Memory B cell (primary cell): Measurements from ENCODE around the gene SYNPO2L.

ENCODE experiments used
- ATAC-seq: fragments of 150-1000 bp; cut with Tn5 transposase; 2 replicates; pipeline ENCODE4 v1.10.0; 2021; ENCODE audit warnings: low read depth, mild to moderate bottlenecking, moderate library complexity
- DNase-seq, 2 donors: peaks; one replicate each; pipeline ENCODE4 v3.0.0; 2022; ENCODE audit warnings: low spot score in 2 of 2
- H3K27ac Mint-ChIP-seq: one replicate; pipeline ENCODE4 v1.8.0; 2022; ENCODE audit warnings: mild to moderate bottlenecking, moderate library complexity, mixed read lengths
- H3K27me3 Mint-ChIP-seq: one replicate; pipeline ENCODE4 v1.8.0; 2022; ENCODE audit warnings: mixed read lengths
- H3K36me3 Mint-ChIP-seq: one replicate; pipeline ENCODE4 v1.8.0; 2022; ENCODE audit warnings: mild to moderate bottlenecking, mixed read lengths
- H3K4me1 Mint-ChIP-seq: one replicate; pipeline ENCODE4 v1.8.0; 2022; ENCODE audit warnings: mixed read lengths
- H3K4me3 Mint-ChIP-seq: one replicate; pipeline ENCODE4 v1.8.0; 2022; ENCODE audit warnings: mild to moderate bottlenecking, moderate library complexity, mixed read lengths
- H3K9me3 Mint-ChIP-seq: one replicate; pipeline ENCODE4 v1.8.0; 2022; ENCODE audit warnings: mixed read lengths

The SYNPO2L gene

DNA sequence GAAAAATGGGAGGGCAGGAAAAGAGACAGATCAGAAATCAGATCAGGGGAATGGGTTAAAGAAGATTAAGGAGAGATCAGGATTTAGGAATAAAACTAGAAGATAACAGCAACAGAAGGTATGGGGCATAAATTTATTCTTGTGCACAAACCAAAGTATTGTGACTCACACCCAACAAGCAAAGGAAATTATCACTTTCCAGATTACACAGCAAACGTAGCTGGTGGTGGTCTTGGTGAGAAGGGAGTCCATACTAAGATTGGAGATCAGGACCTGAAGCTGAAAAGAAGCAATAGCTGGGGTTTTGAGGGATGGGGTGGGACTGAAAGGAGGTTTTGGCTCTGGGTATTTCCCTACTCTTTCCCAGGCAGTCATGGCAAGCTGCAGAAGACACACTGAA is 11.1 kb downstream of the SYNPO2L start:
- Mint-ChIP-seq H3K4me1 (peaks cover 11% of the 10 kb centered on the region), H3K9me3 (no peaks in the 10 kb centered on the region), H3K36me3 (no peaks in the 10 kb centered on the region), H3K27ac (peak overlapping the region; percentile 65), H3K4me3 (no peak overlapping the region), H3K27me3 (peaks cover 4% of the 10 kb centered on the region)
- DNase-seq (no peak), ATAC-seq (no peak)

DNA sequence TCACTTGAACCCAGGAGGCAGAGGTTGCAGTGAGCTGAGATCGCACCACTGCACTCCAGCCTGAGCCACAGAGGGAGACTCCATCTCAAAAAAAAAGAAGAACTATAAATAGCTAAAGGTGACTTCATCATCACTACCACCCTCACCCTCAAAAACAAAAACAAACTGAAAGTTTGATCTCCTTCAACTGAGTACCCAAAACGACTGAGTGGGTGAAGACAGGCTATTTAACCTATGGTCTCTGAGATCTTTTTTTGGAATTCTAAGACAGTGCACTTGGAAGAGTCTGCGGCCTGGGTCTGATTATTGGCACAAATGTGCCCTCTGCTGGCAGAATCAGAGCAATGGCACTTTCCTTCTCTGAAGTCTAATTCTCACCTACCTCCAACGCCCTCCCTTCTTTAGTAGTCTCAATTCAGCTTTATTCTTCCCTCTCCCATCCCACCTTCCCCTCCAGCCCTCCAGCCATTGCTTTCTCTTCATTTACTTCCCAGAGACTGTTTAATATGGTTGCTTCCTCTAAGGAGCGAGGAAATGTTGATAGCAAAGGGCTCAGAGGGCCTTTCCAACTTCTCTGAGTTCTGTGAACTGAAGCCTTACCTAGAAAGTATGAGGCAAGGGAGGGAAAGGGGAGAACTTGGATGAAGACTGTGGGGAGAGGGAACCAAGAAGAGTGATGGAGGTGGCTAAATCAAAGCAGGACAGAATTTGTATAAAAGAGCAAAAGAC is 11.7 kb downstream of the SYNPO2L start:
- no peaks in the 10 kb centered on the region for H3K36me3 Mint-ChIP-seq
- H3K9me3 Mint-ChIP-seq = no peaks in the 10 kb centered on the region
- ATAC-seq (peak; percentile 82), DNase-seq (peak; percentile 44 to 56)
- H3K4me1 Mint-ChIP-seq = peaks cover 7% of the 10 kb centered on the region
- peaks cover 4% of the 10 kb centered on the region for H3K27me3 Mint-ChIP-seq
- H3K4me3 Mint-ChIP-seq = peak overlapping the region; percentile 37
- peak overlapping the region; percentile 65 for H3K27ac Mint-ChIP-seq

DNA sequence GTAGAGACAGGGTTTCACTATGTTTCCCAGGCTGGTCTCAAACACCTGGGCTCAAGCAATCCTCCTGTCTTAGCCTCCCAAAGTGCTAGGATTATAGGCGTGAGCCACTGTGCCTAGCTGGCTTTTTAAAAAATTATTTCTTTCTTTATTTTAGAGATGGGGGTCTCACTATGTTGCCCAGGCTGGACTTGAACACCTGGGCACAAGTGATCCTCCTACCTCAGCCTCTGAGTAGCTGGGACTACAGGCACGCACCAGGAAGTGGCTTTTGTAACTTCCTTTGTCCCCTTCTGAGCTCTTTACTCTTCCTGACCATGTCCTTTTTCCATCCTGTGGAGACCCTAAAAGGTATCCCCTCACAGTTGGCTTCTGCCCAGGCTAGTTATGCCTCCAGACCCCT is 12.5 kb downstream of the SYNPO2L start:
- Mint-ChIP-seq H3K9me3 (no peaks in the 10 kb centered on the region), H3K36me3 (no peaks in the 10 kb centered on the region), H3K4me3 (no peak overlapping the region), H3K27ac (no peak overlapping the region), H3K4me1 (peaks cover 7% of the 10 kb centered on the region), H3K27me3 (peaks cover 4% of the 10 kb centered on the region)
- DNase-seq = no peak
- ATAC-seq = no peak

DNA sequence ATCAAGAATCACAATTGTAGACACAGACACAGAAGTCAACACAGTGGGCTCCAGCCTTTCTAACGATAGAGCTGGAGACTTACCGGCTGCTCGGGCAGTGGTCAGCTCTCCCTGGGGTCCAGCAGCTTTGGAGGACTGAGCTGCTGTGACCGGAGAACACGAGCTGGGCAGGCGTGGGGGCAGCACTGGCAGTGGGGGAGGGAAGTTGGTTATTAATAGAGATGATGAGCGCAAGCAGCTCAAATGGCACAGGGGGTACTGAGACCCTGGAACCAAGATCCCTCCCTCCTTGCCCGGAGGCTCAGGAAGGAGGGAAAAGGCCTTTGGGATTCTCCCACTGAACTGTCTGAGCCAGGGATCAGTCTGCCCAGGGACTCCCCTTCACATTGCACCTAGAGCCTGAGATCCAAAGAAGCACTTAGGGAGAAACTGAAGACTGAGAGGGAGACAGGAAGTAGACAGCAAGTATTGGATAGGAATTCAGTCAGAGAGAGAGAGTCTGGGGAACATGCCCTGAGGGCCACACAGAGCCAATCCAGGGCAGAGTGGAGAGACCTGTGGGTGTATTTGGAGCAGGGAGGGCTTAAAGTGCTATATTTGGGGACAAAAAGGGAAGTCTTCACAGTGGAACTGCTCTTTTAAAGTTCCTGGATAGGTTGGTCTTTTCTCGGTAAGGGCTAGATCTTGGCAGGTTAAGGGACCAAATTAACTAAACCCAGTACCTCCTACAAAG is 14.3 kb downstream of the SYNPO2L start, which contains the start of gene MYOZ1:
MYOZ1 (minus strand) TSS at position 147 of the 733 bp plus-strand sequence. CDS start 1,457 bp downstream, outside the sequence.
- Mint-ChIP-seq H3K27me3 (peaks cover 4% of the 10 kb centered on the region), H3K27ac (no peak within 1 kb of the TSS), H3K4me3 (no peak within 1 kb of the TSS), H3K36me3 (no peaks in the 10 kb centered on the region), H3K4me1 (peaks cover 5% of the 10 kb centered on the region), H3K9me3 (no peaks in the 10 kb centered on the region)
- DNase-seq = no peak
- ATAC-seq = no peak

DNA sequence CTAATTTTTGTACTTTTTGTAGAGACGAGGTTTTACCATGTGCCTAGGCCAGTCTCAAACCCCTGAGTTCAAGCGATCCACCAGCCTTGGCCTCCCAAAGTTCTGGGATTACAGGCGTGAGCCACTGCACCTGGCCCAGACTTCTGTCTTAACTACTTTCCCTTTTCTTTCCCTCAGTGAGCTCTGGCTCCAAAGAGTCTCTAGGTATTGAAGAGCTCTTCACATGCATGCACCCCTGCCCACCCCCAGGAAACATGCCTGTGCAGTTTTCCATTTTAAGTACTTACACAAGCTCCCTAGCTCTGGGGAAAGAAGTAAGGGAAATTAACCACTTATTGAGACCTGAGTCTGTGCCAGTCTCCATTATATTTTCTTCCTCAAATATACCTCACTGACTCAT is 16.5 kb downstream of the SYNPO2L start:
- no peak overlapping the region for H3K27ac Mint-ChIP-seq
- peaks cover 5% of the 10 kb centered on the region for H3K4me1 Mint-ChIP-seq
- no peak for ATAC-seq
- no peaks in the 10 kb centered on the region for H3K36me3 Mint-ChIP-seq
- H3K4me3 Mint-ChIP-seq = no peak overlapping the region
- H3K9me3 Mint-ChIP-seq = no peaks in the 10 kb centered on the region
- DNase-seq = no peak
- H3K27me3 Mint-ChIP-seq = peaks cover 4% of the 10 kb centered on the region

DNA sequence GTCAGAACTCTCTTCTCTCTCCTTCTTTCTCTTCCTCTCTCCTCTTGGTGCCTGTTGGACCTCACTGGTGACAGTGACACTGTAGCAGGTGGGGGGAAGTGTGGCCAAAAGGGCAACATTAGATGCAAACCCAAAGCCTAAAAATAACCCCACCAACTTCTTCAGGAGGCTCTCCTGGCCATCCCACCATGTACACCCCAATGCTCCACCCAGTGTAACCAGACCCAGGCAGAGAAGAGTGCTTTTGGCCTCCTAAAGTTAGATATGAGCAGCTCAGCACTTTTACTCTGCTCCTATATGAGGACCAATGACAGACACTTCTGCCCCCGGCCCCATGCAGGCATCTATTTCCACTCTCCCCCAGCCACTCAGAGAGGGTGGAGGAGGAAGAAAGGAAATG is 20.0 kb downstream of the SYNPO2L start:
- H3K4me3 Mint-ChIP-seq = no peak overlapping the region
- H3K4me1 Mint-ChIP-seq = no peaks in the 10 kb centered on the region
- H3K36me3 Mint-ChIP-seq = no peaks in the 10 kb centered on the region
- ATAC-seq (no peak), DNase-seq (no peak)
- H3K27ac Mint-ChIP-seq = no peak overlapping the region
- no peaks in the 10 kb centered on the region for H3K9me3 Mint-ChIP-seq
- peaks cover 1% of the 10 kb centered on the region for H3K27me3 Mint-ChIP-seq

DNA sequence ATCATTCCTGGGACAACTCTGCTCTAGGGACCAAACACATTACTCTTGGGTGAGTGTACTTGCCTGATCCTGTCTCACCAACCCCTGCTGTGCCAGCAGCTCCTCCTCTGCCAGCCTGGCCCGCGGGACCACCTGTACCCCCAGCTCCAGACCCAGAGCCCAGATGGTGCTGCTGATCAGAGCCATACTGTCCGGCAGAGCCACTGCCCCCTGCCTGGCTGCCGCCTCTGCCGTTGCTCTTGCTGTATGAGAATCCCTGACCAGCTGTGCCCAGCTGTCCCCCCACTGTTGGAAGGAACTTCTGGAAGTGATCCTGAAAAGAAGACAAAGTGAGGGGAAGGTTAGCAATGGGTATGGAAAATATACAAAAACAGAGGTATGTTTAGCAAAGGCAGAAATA is 21.4 kb downstream of the SYNPO2L start:
- H3K4me3 Mint-ChIP-seq = no peak overlapping the region
- H3K4me1 Mint-ChIP-seq = no peaks in the 10 kb centered on the region
- no peak overlapping the region for H3K27ac Mint-ChIP-seq
- no peaks in the 10 kb centered on the region for H3K9me3 Mint-ChIP-seq
- no peaks in the 10 kb centered on the region for H3K36me3 Mint-ChIP-seq
- peaks cover 1% of the 10 kb centered on the region for H3K27me3 Mint-ChIP-seq
- no peak for DNase-seq
- no peak for ATAC-seq

DNA sequence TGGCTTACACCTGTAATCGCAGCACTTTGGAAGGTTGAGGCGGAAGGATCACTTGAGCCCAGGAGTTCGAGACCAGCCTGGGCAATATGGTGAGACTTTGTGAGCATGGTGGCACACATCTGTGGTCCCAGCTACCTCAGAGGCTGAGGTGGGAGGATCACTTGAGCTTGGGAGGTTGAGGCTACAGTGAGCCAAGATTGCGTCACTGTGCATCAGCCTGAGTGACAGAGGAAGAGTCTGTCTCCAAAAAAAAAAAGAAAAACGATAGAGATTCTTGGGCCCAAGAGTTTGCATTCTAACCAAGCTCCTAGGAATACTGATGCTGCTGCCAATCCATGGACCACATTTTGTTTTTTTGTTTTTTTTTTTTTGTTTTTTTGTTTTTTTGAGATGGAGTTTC is 26.7 kb downstream of the SYNPO2L start:
- Mint-ChIP-seq H3K27me3 (no peaks in the 10 kb centered on the region), H3K9me3 (no peaks in the 10 kb centered on the region), H3K4me3 (no peak overlapping the region), H3K36me3 (no peaks in the 10 kb centered on the region), H3K4me1 (peaks cover 3% of the 10 kb centered on the region), H3K27ac (no peak overlapping the region)
- no peak for ATAC-seq
- DNase-seq = no peak

DNA sequence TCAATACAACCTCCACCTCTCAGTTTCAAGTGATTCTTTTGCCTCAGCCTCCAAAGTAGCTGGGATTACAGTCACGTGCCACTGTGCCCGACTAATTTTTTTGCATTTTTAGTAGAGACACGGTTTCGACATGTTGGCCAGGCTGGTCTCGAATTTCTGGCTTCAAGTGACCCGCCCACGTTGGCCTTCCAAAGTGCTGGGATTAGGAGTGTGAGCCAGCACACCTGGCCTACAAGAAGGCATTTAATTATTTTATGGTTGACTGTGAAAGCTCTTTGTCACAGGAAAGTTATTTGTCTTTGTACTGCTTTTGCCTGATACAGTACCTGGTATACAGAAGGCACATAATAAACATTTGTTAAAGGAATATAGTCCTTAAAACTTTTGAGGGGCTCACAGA is 27.4 kb downstream of the SYNPO2L start:
- Mint-ChIP-seq H3K27ac (no peak overlapping the region), H3K4me3 (no peak overlapping the region)

DNA sequence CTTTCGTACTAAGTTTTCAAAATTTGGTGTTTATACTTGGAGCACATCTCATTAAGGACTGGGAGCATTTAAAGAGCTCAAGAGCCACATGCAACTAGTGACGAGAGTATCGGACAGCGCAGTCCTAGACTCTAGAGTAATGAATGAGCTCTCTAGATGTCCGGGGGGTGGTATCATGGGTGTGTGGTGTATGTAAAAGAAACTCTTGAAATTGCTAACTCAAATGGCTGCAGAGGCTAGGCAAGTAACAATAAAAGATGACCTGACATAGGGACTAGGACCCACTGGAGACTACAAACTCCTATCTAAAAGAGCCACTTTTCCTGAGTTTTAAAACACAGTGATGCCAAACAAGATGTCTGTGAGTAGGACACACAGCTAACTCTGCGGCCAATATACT is 28.5 kb downstream of the SYNPO2L start:
- peak overlapping the region; percentile 78 for H3K27ac Mint-ChIP-seq

More for the DNA sequence above, 27.4 kb downstream of the SYNPO2L start:
- ATAC-seq (no peak), DNase-seq (no peak)
- H3K27me3 Mint-ChIP-seq = no peaks in the 10 kb centered on the region
- peaks cover 3% of the 10 kb centered on the region for H3K4me1 Mint-ChIP-seq
- H3K36me3 Mint-ChIP-seq = no peaks in the 10 kb centered on the region
- H3K9me3 Mint-ChIP-seq = no peaks in the 10 kb centered on the region

DNA sequence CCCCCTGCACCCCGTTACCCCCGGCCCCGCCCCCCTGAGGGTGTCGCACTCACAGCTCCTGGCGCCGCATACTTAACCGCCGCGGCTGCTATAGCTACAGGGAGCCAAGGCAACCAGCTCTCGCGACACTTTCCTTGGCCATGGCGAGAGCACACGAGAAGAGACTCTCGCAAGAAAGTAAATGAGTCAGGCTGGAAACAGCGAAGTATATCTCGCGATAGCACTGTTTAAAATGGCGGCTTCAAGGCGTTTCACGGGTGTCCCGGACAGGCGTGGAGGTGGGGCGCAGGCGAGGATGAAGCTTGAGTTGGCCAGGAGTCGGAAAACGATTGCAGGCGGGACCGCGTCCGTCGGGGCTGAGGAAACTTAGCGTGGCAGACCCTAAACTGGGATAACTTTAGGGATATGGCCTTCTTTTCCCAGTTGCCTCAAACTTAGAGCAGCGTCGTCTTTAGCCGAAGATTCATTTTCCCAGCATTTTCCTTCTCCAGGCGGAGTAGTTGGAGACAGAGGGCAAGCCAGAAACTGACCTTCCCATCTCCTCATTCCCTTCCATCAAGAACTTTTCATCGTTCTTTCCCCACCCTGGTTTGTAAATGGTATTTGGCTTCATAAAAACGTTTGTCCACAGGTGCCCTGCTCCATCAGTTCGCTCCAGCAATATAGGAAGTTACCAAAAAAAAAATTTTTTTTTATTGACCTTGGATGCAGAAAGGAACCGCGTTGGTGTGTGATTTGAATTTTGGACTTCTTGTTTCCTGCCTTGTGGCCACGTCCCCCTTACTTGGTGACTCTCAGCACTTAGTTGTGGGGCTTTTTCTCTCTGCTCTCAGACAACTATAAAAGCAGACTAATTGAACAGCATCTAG is 29.7 kb downstream of the SYNPO2L start:
- peaks cover 3% of the 10 kb centered on the region for H3K4me1 Mint-ChIP-seq
- DNase-seq (peak; percentile 83 to 86), ATAC-seq (peak; percentile 95)
- H3K9me3 Mint-ChIP-seq = no peaks in the 10 kb centered on the region
- peak overlapping the region; percentile 97 for H3K4me3 Mint-ChIP-seq
- H3K27me3 Mint-ChIP-seq = no peaks in the 10 kb centered on the region
- H3K27ac Mint-ChIP-seq = peak overlapping the region; percentile 98
- H3K36me3 Mint-ChIP-seq = no peaks in the 10 kb centered on the region

More for the DNA sequence above, 28.5 kb downstream of the SYNPO2L start:
- Mint-ChIP-seq H3K4me1 (peaks cover 3% of the 10 kb centered on the region), H3K4me3 (no peak overlapping the region), H3K27me3 (no peaks in the 10 kb centered on the region), H3K36me3 (no peaks in the 10 kb centered on the region), H3K9me3 (no peaks in the 10 kb centered on the region)
- ATAC-seq (no peak), DNase-seq (no peak)

DNA sequence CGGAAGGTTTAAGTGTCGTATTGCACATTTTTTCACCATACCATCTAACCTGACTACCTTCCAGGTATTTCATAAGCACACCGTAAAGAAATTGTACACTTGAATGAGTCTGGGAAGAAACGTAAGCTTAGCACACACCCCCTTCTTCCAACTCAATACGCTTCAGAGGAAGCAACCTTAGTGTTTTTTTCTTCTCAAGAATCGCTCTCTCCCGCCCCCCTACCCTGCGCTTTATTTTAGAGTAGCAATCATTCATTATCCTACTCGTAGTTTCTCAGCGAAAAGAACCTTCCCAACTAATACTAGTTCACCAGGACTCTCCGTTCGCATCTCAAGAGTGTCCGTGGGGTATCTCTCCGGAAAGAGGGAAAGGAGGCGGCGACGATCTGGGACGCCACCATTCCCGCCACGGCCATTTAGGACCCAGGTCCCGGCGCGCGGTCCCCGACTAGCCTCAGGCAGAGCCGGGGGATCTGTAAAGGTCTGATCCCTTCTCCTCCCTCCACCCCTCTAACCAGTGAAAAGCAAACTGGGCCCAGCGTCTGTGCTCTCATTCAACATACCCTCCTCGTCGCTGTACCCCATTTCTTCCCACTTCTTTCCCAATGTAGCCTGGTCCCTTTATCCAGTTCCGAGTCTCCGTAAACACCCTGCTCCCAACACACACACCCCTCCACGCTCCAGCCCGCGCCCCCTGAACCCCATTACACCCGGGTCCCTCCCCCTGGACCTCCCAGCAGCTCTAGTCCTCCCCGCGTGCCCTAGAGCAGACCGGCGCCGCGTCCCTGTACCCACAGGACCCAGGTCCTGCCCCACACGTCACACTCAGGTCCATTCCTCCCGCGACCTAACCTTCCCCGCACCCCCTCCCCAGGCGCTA is 30.6 kb downstream of the SYNPO2L start:
- Mint-ChIP-seq H3K4me3 (peak overlapping the region; percentile 97), H3K4me1 (peaks cover 3% of the 10 kb centered on the region), H3K27ac (peak overlapping the region; percentile 98), H3K36me3 (no peaks in the 10 kb centered on the region), H3K9me3 (no peaks in the 10 kb centered on the region), H3K27me3 (no peaks in the 10 kb centered on the region)
- DNase-seq = no peak
- ATAC-seq = peak; percentile 43

DNA sequence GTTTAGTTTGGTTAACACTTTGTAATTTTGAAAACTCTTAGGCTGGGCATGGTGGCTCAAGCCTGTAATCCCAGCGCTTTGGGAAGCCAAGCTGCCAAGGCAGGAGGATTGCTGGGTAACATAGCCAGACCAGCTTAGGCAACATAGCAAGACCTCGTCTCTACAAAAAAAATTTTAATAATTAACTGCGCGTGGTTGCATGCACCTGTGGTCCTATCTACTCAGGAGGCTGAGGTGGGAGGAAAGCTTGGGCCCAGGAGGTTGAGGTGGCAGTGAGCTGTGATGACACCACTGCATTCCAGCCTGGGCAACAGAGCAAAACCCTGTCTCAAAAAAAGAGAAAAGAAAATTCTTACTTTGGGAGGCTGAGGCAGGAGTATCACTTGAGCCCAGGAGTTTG is 32.8 kb downstream of the SYNPO2L start:
- no peak overlapping the region for H3K4me3 Mint-ChIP-seq
- no peak overlapping the region for H3K27ac Mint-ChIP-seq
- H3K4me1 Mint-ChIP-seq = peaks cover 3% of the 10 kb centered on the region
- no peaks in the 10 kb centered on the region for H3K9me3 Mint-ChIP-seq
- ATAC-seq (no peak), DNase-seq (no peak)
- no peaks in the 10 kb centered on the region for H3K27me3 Mint-ChIP-seq
- no peaks in the 10 kb centered on the region for H3K36me3 Mint-ChIP-seq
